MG63 (cell line): ENCODE results near the gene PLD2. TPM values are rescaled to one million over a fixed set of nuclear protein-coding genes. Genes with fewer than 3 reads are reported as not detected.
"Not testable (repeated sequence)": the region's sequence is repeated elsewhere in the genome, so short reads cannot be mapped to it uniquely, and the experiment has no call there.

Source experiments
- DNase-seq: peaks from one replicate; pipeline ENCODE4 v3.0.0-alpha.2; 2020
- H3K27me3 ChIP-seq: fragments of 250-450 bp; sonication (Bioruptor Pico); 2 replicates; pipeline ENCODE4 v1.5.1; 2020; ENCODE audit warnings: mild to moderate bottlenecking, moderate library complexity
- H3K36me3 ChIP-seq: fragments of 250-450 bp; sonication (Bioruptor Pico); 2 replicates; pipeline ENCODE4 v1.5.1; 2020; ENCODE audit warnings: mild to moderate bottlenecking, moderate library complexity
- H3K4me3 ChIP-seq: fragments of 250-450 bp; sonication (Bioruptor Pico); 2 replicates; pipeline ENCODE4 v1.5.1; 2020; ENCODE audit warnings: mild to moderate bottlenecking, moderate library complexity
- H3K9me3 ChIP-seq: fragments of 250-450 bp; sonication (Bioruptor Pico); 2 replicates; pipeline ENCODE4 v1.5.1; 2020; ENCODE audit warnings: mild to moderate bottlenecking, moderate library complexity
- total RNA-seq: library from RNA; depleted of rRNA; stranded (reverse); fragments of >200 nt; shearing (Covaris generic); gene quantifications from 2 replicates; pipeline ENCODE4 v1.2.3, GENCODE V29; 2014; ENCODE audit warnings: low replicate concordance; rRNA removed

The PLD2 gene
- total RNA-seq, 1 experiment from 2014 or later: 5.8 TPM

DNA sequence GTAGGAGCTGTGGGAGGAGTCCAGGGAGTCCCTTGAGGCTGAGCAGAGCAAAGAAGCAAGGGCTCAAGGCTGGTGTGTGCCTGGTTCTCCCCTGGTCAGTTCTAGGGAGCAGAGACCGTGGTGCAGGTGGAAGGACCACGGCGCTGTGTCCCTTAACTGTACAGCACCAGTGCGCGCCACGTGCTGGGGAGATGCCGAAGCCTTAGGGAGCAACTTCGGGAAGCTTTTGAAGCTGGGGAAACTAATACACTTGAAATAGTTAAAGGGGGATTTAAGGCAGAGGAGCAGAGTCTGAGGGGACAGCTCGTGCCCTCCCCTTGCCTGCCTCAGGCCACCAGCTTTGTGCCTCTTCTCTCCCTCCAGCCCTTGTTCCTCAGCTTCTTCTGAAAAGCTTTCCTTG is 53.7 kb downstream of the PLD2 start:
- Histone ChIP-seq H3K9me3 (no peaks in the 10 kb centered on the region), H3K36me3 (peaks cover 3% of the 10 kb centered on the region; the same call in 1 of the 2 replicates), H3K4me3 (no peak overlapping the region), H3K27me3 (no peaks in the 10 kb centered on the region)
- no peak for DNase-seq

DNA sequence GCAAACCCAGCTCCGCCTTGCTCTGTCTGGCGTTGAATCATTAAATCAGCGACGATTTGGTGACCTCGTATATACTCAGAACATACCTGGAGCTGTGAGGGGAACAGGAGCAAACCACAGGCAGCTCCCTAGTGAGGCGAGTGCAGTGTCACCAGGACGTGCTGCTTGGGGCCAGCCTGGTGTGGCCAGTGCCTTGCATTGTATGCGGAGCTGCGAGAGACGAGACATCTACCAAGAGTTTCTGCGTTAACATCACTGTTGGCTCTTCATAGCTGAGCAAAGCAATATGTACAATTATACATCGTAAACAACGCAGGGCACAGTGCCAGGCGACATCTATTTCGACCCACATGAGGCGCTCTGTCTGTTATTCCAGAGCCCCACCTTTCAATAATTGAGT is 54.1 kb downstream of the PLD2 start:
- peaks cover 3% of the 10 kb centered on the region; the same call in 1 of the 2 replicates for H3K36me3 ChIP-seq
- no peak overlapping the region for H3K4me3 ChIP-seq
- no peak for DNase-seq
- H3K27me3 ChIP-seq: no peaks in the 10 kb centered on the region
- no peaks in the 10 kb centered on the region for H3K9me3 ChIP-seq

DNA sequence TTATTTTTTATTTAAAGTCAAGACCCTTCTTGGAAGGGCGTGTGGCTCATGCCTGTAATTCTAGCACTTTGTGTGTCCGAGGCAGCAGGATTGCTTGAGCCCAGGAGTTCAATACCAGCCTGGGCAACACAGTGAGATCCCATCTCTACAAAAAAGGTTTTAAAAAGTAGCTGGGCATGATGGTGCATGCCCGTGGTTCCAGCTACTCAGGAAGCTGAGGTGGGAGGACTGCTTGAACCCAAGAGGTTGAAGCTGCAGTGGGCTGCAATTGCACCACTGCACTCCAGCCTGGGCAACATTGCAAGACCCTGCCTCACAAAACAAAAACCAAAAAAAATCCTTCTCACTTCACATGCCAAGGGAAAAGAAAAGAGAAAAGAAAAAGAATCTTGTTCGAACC is 55.8 kb downstream of the PLD2 start:
- DNase-seq: no peak
- H3K9me3 ChIP-seq: no peaks in the 10 kb centered on the region
- H3K4me3 ChIP-seq: no peak overlapping the region
- H3K36me3 ChIP-seq: peaks cover 3% of the 10 kb centered on the region; the same call in 1 of the 2 replicates
- no peaks in the 10 kb centered on the region for H3K27me3 ChIP-seq

DNA sequence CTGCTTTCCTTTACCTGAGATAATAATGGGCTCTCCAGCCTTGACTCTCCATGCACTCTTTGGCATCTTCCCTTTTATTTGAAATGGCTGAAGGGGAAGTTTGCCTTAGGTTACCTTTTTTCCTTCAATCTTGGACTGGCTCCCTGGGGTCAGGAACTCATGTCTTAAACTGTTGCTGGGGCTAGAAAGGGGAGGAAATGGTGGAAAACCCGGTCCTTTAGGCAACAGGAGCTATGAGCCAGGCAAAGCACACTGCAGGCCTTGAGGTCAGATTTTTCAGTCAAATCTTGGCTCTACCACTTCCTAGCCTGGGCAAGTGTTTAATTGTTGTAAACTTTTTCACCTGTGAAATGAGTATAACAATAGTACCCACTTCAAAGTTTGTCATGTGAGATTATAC is 56.4 kb downstream of the PLD2 start:
- no peaks in the 10 kb centered on the region for H3K27me3 ChIP-seq

DNA sequence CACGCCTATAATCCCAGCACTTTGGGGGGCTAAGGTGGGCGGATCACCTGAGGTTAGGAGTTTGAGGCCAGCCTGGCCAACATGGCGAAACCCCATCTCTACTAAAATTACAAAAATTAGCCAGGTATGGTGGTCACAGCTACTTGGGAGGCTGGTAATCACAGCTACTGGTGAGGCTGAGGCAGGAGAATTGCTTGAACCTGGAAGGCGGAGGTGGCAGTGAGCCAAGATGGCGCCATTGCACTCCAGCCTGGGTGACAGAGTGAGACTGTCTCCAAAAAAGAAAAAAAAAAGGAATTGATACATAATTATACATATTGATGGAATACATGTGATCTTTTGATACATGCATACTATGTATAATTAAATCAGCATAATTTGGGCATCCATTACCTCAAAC is 60.6 kb downstream of the PLD2 start:
- not testable (repeated sequence) for H3K9me3 ChIP-seq, DNase-seq, H3K27me3 ChIP-seq, H3K36me3 ChIP-seq, H3K4me3 ChIP-seq

More for the DNA sequence above, 56.4 kb downstream of the PLD2 start:
- peaks cover 3% of the 10 kb centered on the region; the same call in 1 of the 2 replicates for H3K36me3 ChIP-seq
- H3K9me3 ChIP-seq: no peaks in the 10 kb centered on the region
- DNase-seq: no peak
- no peak overlapping the region for H3K4me3 ChIP-seq

DNA sequence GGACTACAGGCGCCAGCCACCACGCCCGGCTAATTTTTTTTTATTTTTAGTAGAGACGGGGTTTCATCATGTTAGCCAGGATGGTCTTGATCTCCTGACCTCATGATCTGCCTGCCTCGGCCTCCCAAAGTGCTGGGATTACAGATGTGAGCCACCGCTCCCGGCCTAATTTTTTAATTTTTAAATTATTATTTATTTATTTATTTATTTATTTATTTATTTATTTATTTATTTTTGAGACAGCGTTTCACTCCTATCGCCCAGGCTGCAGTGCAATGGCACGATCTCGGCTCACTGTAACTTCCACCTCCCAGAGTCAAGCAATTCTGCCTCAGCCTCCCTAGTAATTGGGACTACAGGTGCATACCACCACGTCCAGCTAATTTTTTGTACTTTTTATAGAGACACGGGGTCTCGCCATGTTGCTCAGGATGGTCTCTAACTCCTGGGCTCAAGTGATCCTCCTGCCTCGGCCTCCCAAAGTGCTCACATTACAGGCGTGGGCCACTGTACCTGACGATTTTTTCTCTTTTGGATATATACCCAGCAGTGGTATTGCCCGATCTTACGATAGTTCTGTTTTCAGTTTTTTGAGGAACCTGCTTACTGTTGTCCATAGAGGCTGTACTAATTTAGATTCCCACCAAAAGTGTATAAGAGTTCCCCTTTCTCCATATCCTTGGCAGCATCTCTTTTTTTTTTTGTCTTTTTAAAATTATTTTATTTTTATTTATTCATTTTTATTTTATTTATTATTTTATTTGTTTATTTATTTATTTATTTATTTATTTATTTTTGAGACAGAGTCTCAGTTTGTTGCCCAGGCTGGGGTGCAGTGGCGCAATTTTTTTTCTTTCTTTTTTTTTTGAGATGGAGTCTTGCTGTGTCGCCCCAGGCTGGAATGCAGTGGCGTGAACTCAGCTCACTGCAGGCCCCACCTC is 62.4 kb downstream of the PLD2 start:
- not testable (repeated sequence) for H3K27me3 ChIP-seq, H3K9me3 ChIP-seq, H3K36me3 ChIP-seq, H3K4me3 ChIP-seq, DNase-seq

DNA sequence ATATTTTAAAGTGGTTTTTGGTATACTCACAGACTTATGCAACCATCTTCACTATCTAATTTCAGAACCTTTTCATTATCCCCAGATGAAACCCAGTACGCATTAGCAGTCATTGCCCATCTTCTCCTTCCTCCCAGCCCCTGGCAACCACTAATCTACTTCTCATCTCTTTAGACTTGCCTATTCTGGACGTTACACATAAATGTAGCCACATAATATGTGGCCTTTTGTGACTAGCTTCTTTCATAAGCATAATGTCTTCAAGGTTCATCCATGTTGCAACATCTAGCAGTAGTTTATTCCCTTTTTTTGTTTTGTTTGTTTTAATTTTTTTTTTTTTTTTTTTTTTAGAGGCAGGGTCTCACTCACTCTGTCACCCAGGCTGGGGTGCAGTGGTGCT is 63.9 kb downstream of the PLD2 start:
- Histone ChIP-seq H3K27me3 (no peaks in the 10 kb centered on the region), H3K9me3 (no peaks in the 10 kb centered on the region), H3K4me3 (no peak overlapping the region), H3K36me3 (no peaks in the 10 kb centered on the region)
- no peak for DNase-seq

DNA sequence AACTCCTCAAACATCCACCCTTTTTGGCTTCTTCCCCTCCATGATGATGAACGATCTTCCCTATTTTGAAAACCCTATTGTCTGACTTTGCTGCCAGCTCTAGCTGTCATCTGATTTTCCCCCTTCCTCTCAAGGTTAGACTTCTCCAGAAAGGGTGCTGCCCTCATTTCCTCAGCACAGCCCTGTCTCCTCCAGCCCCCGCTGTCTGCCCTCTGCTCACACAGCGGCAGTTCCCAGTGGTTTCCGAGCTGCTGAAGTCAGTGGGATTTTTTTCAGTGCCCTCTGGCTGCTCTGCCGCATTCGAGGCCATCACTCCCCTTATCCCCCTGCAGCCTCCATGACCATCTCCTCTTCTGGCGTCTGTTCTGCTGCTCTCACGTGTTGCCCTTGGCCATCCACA is 65.8 kb downstream of the PLD2 start:
- H3K4me3 ChIP-seq: no peak overlapping the region
- DNase-seq: no peak
- no peaks in the 10 kb centered on the region for H3K36me3 ChIP-seq
- no peaks in the 10 kb centered on the region for H3K27me3 ChIP-seq
- H3K9me3 ChIP-seq: no peaks in the 10 kb centered on the region

Other genes with a start within 250 kb of the PLD2 start
- gene GGT6, start 246.6 kb upstream of the PLD2 start, total RNA-seq: not detected in 2 replicates
- gene SMTNL2, start 222.6 kb upstream of the PLD2 start, total RNA-seq: not detected in 2 replicates
- not detected in 2 replicates for gene ALOX15, start 165.5 kb upstream of the PLD2 start, total RNA-seq
- gene PELP1, start 103.0 kb upstream of the PLD2 start, total RNA-seq: 13.6 and 15.7 TPM in 2 replicates
- 5.7 and 10.5 TPM in 2 replicates for gene ARRB2, start 96.5 kb upstream of the PLD2 start, total RNA-seq
- 13.2 and 19.4 TPM in 2 replicates for gene MED11, start 75.7 kb upstream of the PLD2 start, total RNA-seq
- gene ZMYND15, start 67.3 kb upstream of the PLD2 start, total RNA-seq: 0.30 and 0.33 TPM in 2 replicates
- 1.8 and 3.7 TPM in 2 replicates for gene CXCL16, start 67.2 kb upstream of the PLD2 start, total RNA-seq
- gene TM4SF5, start 35.3 kb upstream of the PLD2 start, total RNA-seq: not detected in 2 replicates
- gene VMO1, start 20.8 kb upstream of the PLD2 start, total RNA-seq: not detected in 2 replicates
- not detected in 2 replicates for gene GLTPD2, start 18.2 kb upstream of the PLD2 start, total RNA-seq
- gene PSMB6, start 11.0 kb upstream of the PLD2 start, total RNA-seq: 149 and 177 TPM in 2 replicates
- 15.1 and 19.1 TPM in 2 replicates for gene MINK1, start 26.2 kb downstream of the PLD2 start, total RNA-seq
- 0.16 and 0.94 TPM in 2 replicates for gene C17orf107, start 92.4 kb downstream of the PLD2 start, total RNA-seq
- 0.07 TPM in 1 of 2 replicates, not detected in the other for gene CHRNE, start 95.9 kb downstream of the PLD2 start, total RNA-seq
- gene GP1BA, start 125.1 kb downstream of the PLD2 start, total RNA-seq: not detected in 2 replicates
- gene SLC25A11, start 132.9 kb downstream of the PLD2 start, total RNA-seq: 48.0 and 87.3 TPM in 2 replicates
- gene RNF167, start 133.1 kb downstream of the PLD2 start, total RNA-seq: 20.4 and 29.9 TPM in 2 replicates
- gene PFN1, start 141.4 kb downstream of the PLD2 start, total RNA-seq: 182 and 263 TPM in 2 replicates
- 1.3 TPM in 1 of 2 replicates, not detected in the other for gene ENO3, start 144.0 kb downstream of the PLD2 start, total RNA-seq
- gene SPAG7, start 160.7 kb downstream of the PLD2 start, total RNA-seq: 32.2 and 88.3 TPM in 2 replicates
- gene CAMTA2, start 180.5 kb downstream of the PLD2 start, total RNA-seq: 1.9 and 5.6 TPM in 2 replicates
- gene INCA1, start 190.4 kb downstream of the PLD2 start, total RNA-seq: not detected in 2 replicates
- gene KIF1C, start 190.8 kb downstream of the PLD2 start, total RNA-seq: 19.1 and 58.1 TPM in 2 replicates
- not detected in 2 replicates for gene SLC52A1, start 228.3 kb downstream of the PLD2 start, total RNA-seq